Measurements from ENCODE around the gene ZFAND6.
A peak's percentile ranks its signal among the peaks of the same experiment; 100 is the strongest.
"Not testable (repeated sequence)": the region's sequence is repeated elsewhere in the genome, so short reads cannot be mapped to it uniquely, and the experiment has no call there.

Gene ZFAND6

DNA sequence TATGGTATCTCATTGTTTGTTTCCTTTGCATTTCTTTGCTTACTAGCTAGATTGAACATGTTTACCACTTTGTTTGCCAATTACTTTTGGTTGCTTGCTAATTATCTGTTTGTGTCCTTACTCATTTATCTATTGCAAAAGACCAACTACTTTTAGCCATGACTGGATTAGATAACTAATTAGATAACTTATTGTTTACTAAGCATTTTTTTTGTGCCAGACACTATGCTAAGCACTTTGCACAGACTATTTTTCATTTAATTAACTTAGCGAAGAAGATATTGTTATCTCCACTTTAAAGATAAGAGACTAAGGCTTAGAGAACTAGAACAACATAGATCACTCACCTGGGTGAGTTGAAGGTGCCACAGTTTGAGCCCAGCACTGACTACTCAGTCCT, 16.9 kb upstream of the ZFAND6 start:
- Histone ChIP-seq H4K20me1 (ENCODE audit: insufficient read depth) (no peaks in the 10 kb centered on the region), H3K79me2 (ENCODE audit: insufficient read depth, low read depth) (no peaks in the 10 kb centered on the region), H3K9ac (no peak overlapping the region), H3K27ac (no peak overlapping the region), H3K27me3 (ENCODE audit: insufficient read depth, low read depth) (no peaks in the 10 kb centered on the region), H3K4me2 (no peak overlapping the region), H3K4me1 (ENCODE audit: low read depth, poor library complexity, severe bottlenecking) (no peaks in the 10 kb centered on the region), H2AFZ (ENCODE audit: low read depth) (no peak overlapping the region), H3K4me3 (IDR thresholded peaks at IDR 0.05; ENCODE audit: insufficient read depth, low read depth, low read length) (no peak overlapping the region), H3K36me3 (ENCODE audit: insufficient read depth) (no peaks in the 10 kb centered on the region)
- TF ChIP-seq CTCF (conservative IDR thresholded peaks at IDR 0.05; ENCODE audit: low read depth, low read length) = no peak

DNA sequence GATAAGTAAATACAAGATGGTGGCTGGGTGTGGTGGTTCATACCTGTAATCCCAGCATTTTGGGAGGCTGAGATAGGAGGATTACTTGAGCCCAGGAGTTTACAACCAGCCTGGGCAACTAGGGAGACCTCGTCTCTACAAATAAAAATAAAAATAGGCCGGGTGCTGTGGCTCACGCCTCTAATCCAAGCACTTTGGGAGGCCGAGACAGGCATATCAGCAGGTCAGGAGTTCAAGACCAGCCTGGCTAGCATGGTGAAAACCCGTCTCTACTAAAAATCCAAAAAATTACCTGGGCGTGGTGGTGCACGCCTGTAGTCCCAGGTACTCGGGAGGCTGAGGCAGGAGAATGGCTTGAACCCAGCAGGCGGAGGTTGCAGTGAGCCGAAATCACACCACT, 14.3 kb upstream of the ZFAND6 start:
- not testable (repeated sequence) for H3K4me1 ChIP-seq (ENCODE audit: low read depth, poor library complexity, severe bottlenecking); H3K4me3 ChIP-seq (IDR thresholded peaks at IDR 0.05; ENCODE audit: insufficient read depth, low read depth, low read length); H3K79me2 ChIP-seq (ENCODE audit: insufficient read depth, low read depth); H3K27me3 ChIP-seq (ENCODE audit: insufficient read depth, low read depth); H3K4me2 ChIP-seq; H3K36me3 ChIP-seq (ENCODE audit: insufficient read depth); H3K9ac ChIP-seq; H2AFZ ChIP-seq (ENCODE audit: low read depth); H3K27ac ChIP-seq; H4K20me1 ChIP-seq (ENCODE audit: insufficient read depth)

GRCh38 chr15:80049046-80049445, 10.4 kb upstream of the ZFAND6 start:
- Histone ChIP-seq H4K20me1 (ENCODE audit: insufficient read depth) (no peaks in the 10 kb centered on the region), H3K79me2 (ENCODE audit: insufficient read depth, low read depth) (no peaks in the 10 kb centered on the region), H3K27ac (no peak overlapping the region), H2AFZ (ENCODE audit: low read depth) (no peak overlapping the region), H3K4me3 (IDR thresholded peaks at IDR 0.05; ENCODE audit: insufficient read depth, low read depth, low read length) (no peak overlapping the region), H3K4me1 (ENCODE audit: low read depth, poor library complexity, severe bottlenecking) (no peaks in the 10 kb centered on the region), H3K27me3 (ENCODE audit: insufficient read depth, low read depth) (no peaks in the 10 kb centered on the region), H3K4me2 (no peak overlapping the region), H3K36me3 (ENCODE audit: insufficient read depth) (no peaks in the 10 kb centered on the region), H3K9ac (no peak overlapping the region)
- no peak for TF ChIP-seq CTCF (conservative IDR thresholded peaks at IDR 0.05; ENCODE audit: low read depth, low read length)

GRCh38 chr15:80052597-80053304, 6.7 kb upstream of the ZFAND6 start:
- Histone ChIP-seq H2AFZ (ENCODE audit: low read depth) (no peak overlapping the region), H3K27me3 (ENCODE audit: insufficient read depth, low read depth) (no peaks in the 10 kb centered on the region), H3K36me3 (ENCODE audit: insufficient read depth) (no peaks in the 10 kb centered on the region), H3K9ac (no peak overlapping the region), H3K4me1 (ENCODE audit: low read depth, poor library complexity, severe bottlenecking) (peaks cover 26% of the 10 kb centered on the region), H3K4me3 (IDR thresholded peaks at IDR 0.05; ENCODE audit: insufficient read depth, low read depth, low read length) (no peak overlapping the region), H3K27ac (no peak overlapping the region), H3K4me2 (no peak overlapping the region), H3K79me2 (ENCODE audit: insufficient read depth, low read depth) (no peaks in the 10 kb centered on the region), H4K20me1 (ENCODE audit: insufficient read depth) (no peaks in the 10 kb centered on the region)
- TF ChIP-seq CTCF (conservative IDR thresholded peaks at IDR 0.05; ENCODE audit: low read depth, low read length) = no peak

GRCh38 chr15:80055933-80056332, 3.5 kb upstream of the ZFAND6 start:
- H3K4me3 ChIP-seq (IDR thresholded peaks at IDR 0.05; ENCODE audit: insufficient read depth, low read depth, low read length) = no peak overlapping the region
- no peaks in the 10 kb centered on the region for H3K36me3 ChIP-seq (ENCODE audit: insufficient read depth)
- H3K79me2 ChIP-seq (ENCODE audit: insufficient read depth, low read depth) = peaks cover 6% of the 10 kb centered on the region
- H3K9ac ChIP-seq = no peak overlapping the region
- H3K27me3 ChIP-seq (ENCODE audit: insufficient read depth, low read depth) = no peaks in the 10 kb centered on the region
- no peaks in the 10 kb centered on the region for H4K20me1 ChIP-seq (ENCODE audit: insufficient read depth)
- no peak overlapping the region for H2AFZ ChIP-seq (ENCODE audit: low read depth)
- TF ChIP-seq CTCF (conservative IDR thresholded peaks at IDR 0.05; ENCODE audit: low read depth, low read length) = no peak
- H3K4me1 ChIP-seq (ENCODE audit: low read depth, poor library complexity, severe bottlenecking) = peaks cover 33% of the 10 kb centered on the region
- 0 out of 2 replicates have a peak overlapping the region, but pooled peaks have one; percentile 4 for H3K4me2 ChIP-seq
- H3K27ac ChIP-seq = no peak overlapping the region

Measured in KMS-11 (cell line).